Activated CD4-positive, alpha-beta T cell treated with anti-CD3 and anti-CD28 coated beads, Interleukin-2, Interleukin-4, amounts not matched to agents 100 ng/mL and 50 ng/mL, durations not matched to agents 16 hours and 8 hours (primary cell): Measurements from ENCODE around the gene LARGE1.

Source experiments
- DNase-seq: peaks from one replicate; pipeline ENCODE4 v3.0.0-alpha.2; 2020; ENCODE audit warnings: low spot score

Gene LARGE1

DNA sequence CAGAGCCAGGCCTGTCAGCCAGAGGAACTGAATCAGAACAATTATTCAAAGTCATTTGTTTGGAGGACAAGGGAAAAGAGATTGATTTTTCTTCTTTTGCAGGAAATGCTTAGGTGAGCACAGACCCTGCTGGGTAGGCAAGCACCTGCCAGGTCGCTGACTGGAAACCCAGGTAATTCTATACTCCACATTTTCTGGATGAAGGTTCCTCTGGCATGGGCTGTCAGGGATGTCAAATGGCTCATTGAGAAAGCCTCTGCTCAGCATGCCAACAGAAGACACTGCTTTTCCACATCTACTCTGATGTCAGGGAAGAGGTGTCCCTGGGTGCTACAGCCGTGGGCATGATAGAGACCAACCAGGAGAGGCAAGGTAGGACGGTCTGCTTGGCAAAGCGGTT, 695.4 kb downstream of the LARGE1 start:
- DNase-seq: no peak
